Cortex of kidney (tissue), 1 donor: ENCODE data around the gene RIMBP2.
"Not testable (repeated sequence)": the region's sequence is repeated elsewhere in the genome, so short reads cannot be mapped to it uniquely, and the experiment has no call there.

Experiments used
- DNase-seq: peaks from one replicate; lab custom pipeline; 2025; lab: John Stamatoyannopoulos, UW

RIMBP2 gene

GRCh38 chr12:130705178-130705822 is 10.8 kb downstream of the RIMBP2 start:
- no peak for DNase-seq

GRCh38 chr12:130704606-130705005 is 11.5 kb downstream of the RIMBP2 start:
- DNase-seq, result no peak

GRCh38 chr12:130703733-130704375 is 12.2 kb downstream of the RIMBP2 start:
- no peak for DNase-seq

GRCh38 chr12:130702966-130703732 is 12.9 kb downstream of the RIMBP2 start:
- no peak for DNase-seq

- no peak for DNase-seq
Measured at GRCh38 chr12:130701402-130701744, 14.7 kb downstream of the RIMBP2 start.

GRCh38 chr12:130700492-130701401 is 15.4 kb downstream of the RIMBP2 start:
- no peak for DNase-seq

GRCh38 chr12:130698106-130698505 is 18.0 kb downstream of the RIMBP2 start:
- no peak for DNase-seq

GRCh38 chr12:130696379-130697100 is 19.6 kb downstream of the RIMBP2 start:
- DNase-seq, result no peak

- no peak for DNase-seq
Measured at GRCh38 chr12:130695061-130695460, 21.0 kb downstream of the RIMBP2 start.

GRCh38 chr12:130689408-130690405 is 26.4 kb downstream of the RIMBP2 start:
- DNase-seq, result no peak

GRCh38 chr12:130688999-130689398 is 27.1 kb downstream of the RIMBP2 start:
- DNase-seq, result not testable (repeated sequence)

- no peak for DNase-seq
Measured at GRCh38 chr12:130687796-130688778, 28.0 kb downstream of the RIMBP2 start.

GRCh38 chr12:130687190-130687589 is 28.9 kb downstream of the RIMBP2 start:
- no peak for DNase-seq

- DNase-seq, result no peak
Measured at GRCh38 chr12:130686511-130686991, 29.5 kb downstream of the RIMBP2 start.

GRCh38 chr12:130685850-130686249 is 30.2 kb downstream of the RIMBP2 start:
- DNase-seq, result no peak

- DNase-seq, result no peak
Measured at GRCh38 chr12:130685250-130685787, 30.8 kb downstream of the RIMBP2 start.

- no peak for DNase-seq
Measured at GRCh38 chr12:130683811-130684210, 32.3 kb downstream of the RIMBP2 start.

- DNase-seq, result no peak
Measured at GRCh38 chr12:130683080-130683479, 33.0 kb downstream of the RIMBP2 start.
